LNCAP (cell line): ENCODE data around the gene PCA3.
A peak's percentile ranks its signal among the peaks of the same experiment; 100 is the strongest.

Experiments
- CTCF ChIP-seq: fragments of 450-650 bp; IDR thresholded peaks from 2 replicates; pipeline ENCODE4 v1.5.1; 2017; ENCODE audit warnings: mild to moderate bottlenecking

PCA3 gene

GRCh38 chr9:76810377-76810957 is 46.2 kb downstream of the PCA3 start:
- TF ChIP-seq CTCF, result peak; percentile 92

GRCh38 chr9:76812591-76812990 is 48.4 kb downstream of the PCA3 start:
- TF ChIP-seq CTCF, result no peak

GRCh38 chr9:76817489-76817888 is 53.3 kb downstream of the PCA3 start:
- TF ChIP-seq CTCF, result no peak

GRCh38 chr9:76818271-76818670 is 54.0 kb downstream of the PCA3 start:
- TF ChIP-seq CTCF, result no peak

GRCh38 chr9:76820431-76820830 is 56.2 kb downstream of the PCA3 start:
- TF ChIP-seq CTCF, result no peak

- no peak for TF ChIP-seq CTCF
Measured at GRCh38 chr9:76827296-76828080, 63.2 kb downstream of the PCA3 start.

- no peak for TF ChIP-seq CTCF
Measured at GRCh38 chr9:76828447-76828846, 64.2 kb downstream of the PCA3 start.
